Left renal pelvis (tissue), 4 donors: ENCODE measurements around the gene MCMBP. TPM values are rescaled to one million over a fixed set of nuclear protein-coding genes. Genes with fewer than 3 reads are reported as not detected.
"Not testable (repeated sequence)": the region's sequence is repeated elsewhere in the genome, so short reads cannot be mapped to it uniquely, and the experiment has no call there.

Source experiments
- DNase-seq, 4 donors: peaks; one replicate each; pipeline ENCODE4 v3.0.0-alpha.2; 2013; ENCODE audit warnings: low read depth in 4 of 4, low spot score in 3 of 4
- polyA plus RNA-seq, 4 donors: library from polyadenylated mRNA; unstranded; fragments of 120-200 nt; gene quantifications; one replicate each; pipeline ENCODE4 v1.2.1, GENCODE V29; 2013; ENCODE audit not compliant: insufficient read length in 4 of 4

The MCMBP gene
- polyA plus RNA-seq, 4 donors = 54.1 to 72.5 (median 65.2) TPM

GRCh38 chr10:119878524-119878923 is 5.9 kb upstream of the MCMBP start:
- no peak for DNase-seq

GRCh38 chr10:119872860-119873681 is 428 bp upstream of the MCMBP start:
- peak; percentile 78 to 84 (median 80) for DNase-seq

GRCh38 chr10:119871881-119872609 is 598 bp downstream of the MCMBP start:
- DNase-seq = no peak

GRCh38 chr10:119869398-119869797 is 3.2 kb downstream of the MCMBP start:
- DNase-seq = not testable (repeated sequence)

GRCh38 chr10:119867317-119867716 is 5.3 kb downstream of the MCMBP start:
- no peak for DNase-seq

- no peak for DNase-seq
Observed at GRCh38 chr10:119865699-119866240, 6.9 kb downstream of the MCMBP start.

- DNase-seq = no peak
Observed at GRCh38 chr10:119863951-119864565, 8.6 kb downstream of the MCMBP start.

GRCh38 chr10:119862524-119862923 is 10.1 kb downstream of the MCMBP start:
- no peak for DNase-seq

GRCh38 chr10:119860866-119861607 is 11.6 kb downstream of the MCMBP start:
- no peak for DNase-seq

GRCh38 chr10:119859420-119860258 is 13.0 kb downstream of the MCMBP start:
- DNase-seq = peak in 1 of 4 donors; percentile 2

- no peak for DNase-seq
Observed at GRCh38 chr10:119858063-119858462, 14.6 kb downstream of the MCMBP start.

- DNase-seq = no peak
Observed at GRCh38 chr10:119853574-119853973, 19.1 kb downstream of the MCMBP start.

- DNase-seq = no peak
Observed at GRCh38 chr10:119852822-119853221, 19.8 kb downstream of the MCMBP start.

GRCh38 chr10:119852277-119852676 is 20.4 kb downstream of the MCMBP start:
- no peak for DNase-seq

GRCh38 chr10:119849944-119850343 is 22.7 kb downstream of the MCMBP start:
- no peak for DNase-seq

- DNase-seq = no peak
Observed at GRCh38 chr10:119849031-119849789, 23.4 kb downstream of the MCMBP start.

GRCh38 chr10:119845656-119846055 is 27.0 kb downstream of the MCMBP start:
- DNase-seq = no peak

GRCh38 chr10:119834188-119834587 is 38.5 kb downstream of the MCMBP start:
- DNase-seq = no peak

- no peak for DNase-seq
Observed at GRCh38 chr10:119832951-119833350, 39.7 kb downstream of the MCMBP start.
